NCI-H526 (cell line): ENCODE measurements around the gene SLC25A1.

Experiments
- DNase-seq, 2 experiments: peaks; one replicate each; lab custom pipeline; 2025; lab: John Stamatoyannopoulos, UW

SLC25A1 gene

GRCh38 chr22:19180740-19181410 is 2.3 kb upstream of the SLC25A1 start:
- DNase-seq: no peak

GRCh38 chr22:19180234-19180633 is 1.7 kb upstream of the SLC25A1 start:
- DNase-seq: no peak

GRCh38 chr22:19179497-19180048 is 1.0 kb upstream of the SLC25A1 start:
- peak in 1 of 2 experiments; percentile 75 for DNase-seq

- peak in 1 of 2 experiments; percentile 75 for DNase-seq
Observed at GRCh38 chr22:19178065-19178656, 375 bp downstream of the SLC25A1 start.

GRCh38 chr22:19177164-19178064 is 1.1 kb downstream of the SLC25A1 start:
- peak in 1 of 2 experiments; percentile 53 for DNase-seq

- DNase-seq: no peak
Observed at GRCh38 chr22:19176732-19177131, 1.8 kb downstream of the SLC25A1 start.

- DNase-seq: no peak
Observed at GRCh38 chr22:19176175-19176643, 2.3 kb downstream of the SLC25A1 start.

GRCh38 chr22:19175602-19176174 is 2.8 kb downstream of the SLC25A1 start:
- DNase-seq: no peak

- DNase-seq: no peak
Observed at GRCh38 chr22:19175026-19175601, 3.4 kb downstream of the SLC25A1 start.

- DNase-seq: no peak
Observed at GRCh38 chr22:19174106-19175025, 4.2 kb downstream of the SLC25A1 start.

GRCh38 chr22:19173047-19174035 is 5.2 kb downstream of the SLC25A1 start:
- DNase-seq: no peak

- no peak for DNase-seq
Observed at GRCh38 chr22:19172213-19173046, 6.1 kb downstream of the SLC25A1 start.

- DNase-seq: no peak
Observed at GRCh38 chr22:19169947-19170318, 8.6 kb downstream of the SLC25A1 start.

- no peak for DNase-seq
Observed at GRCh38 chr22:19169002-19169946, 9.3 kb downstream of the SLC25A1 start.

- peak in 1 of 2 experiments; percentile 51 for DNase-seq
Observed at GRCh38 chr22:19168088-19168890, 10.2 kb downstream of the SLC25A1 start.

GRCh38 chr22:19167106-19167869 is 11.2 kb downstream of the SLC25A1 start:
- DNase-seq: no peak
